H9 (cell line): ENCODE measurements around the gene TTC21B. TPM values are rescaled to one million over a fixed set of nuclear protein-coding genes. Genes with fewer than 3 reads are reported as not detected.

Experiments used
- DNase-seq: peaks from one replicate; pipeline ENCODE4 v3.0.0-alpha.2; 2017
- H2AFZ ChIP-seq: one replicate; pipeline ENCODE4 v1.6.1; 2013; ENCODE audit warnings: mild to moderate bottlenecking, low read length, control low read depth, moderate library complexity
- H2AK5ac ChIP-seq: 2 replicates; pipeline ENCODE4 v1.6.1; 2013; ENCODE audit warnings: low read length, control low read depth, mixed read lengths; ENCODE audit not compliant: insufficient read length
- H2BK120ac ChIP-seq: one replicate; pipeline ENCODE4 v1.6.1; 2013; ENCODE audit warnings: low read depth, mild to moderate bottlenecking, low read length, control low read depth, inconsistent platforms; ENCODE audit not compliant: poor library complexity, severe bottlenecking
- H2BK12ac ChIP-seq: 2 replicates; pipeline ENCODE4 v1.6.1; 2013; ENCODE audit warnings: low read length, control low read depth, mixed read lengths, low read depth; ENCODE audit not compliant: insufficient read length
- H2BK15ac ChIP-seq: 2 replicates; pipeline ENCODE4 v1.6.1; 2013; ENCODE audit warnings: low read depth, low read length, control low read depth
- H2BK20ac ChIP-seq: one replicate; pipeline ENCODE4 v1.6.1; 2013; ENCODE audit warnings: low read depth, mild to moderate bottlenecking, low read length, control low read depth, inconsistent platforms; ENCODE audit not compliant: poor library complexity, severe bottlenecking
- H2BK5ac ChIP-seq: 2 replicates; pipeline ENCODE4 v1.6.1; 2013; ENCODE audit warnings: low read length, control low read depth, mixed read lengths; ENCODE audit not compliant: insufficient read length
- H3K14ac ChIP-seq: 2 replicates; pipeline ENCODE4 v1.6.1; 2013; ENCODE audit warnings: low read length, control low read depth; ENCODE audit not compliant: insufficient read depth
- H3K18ac ChIP-seq: 2 replicates; pipeline ENCODE4 v1.6.1; 2013; ENCODE audit warnings: low read depth, mild to moderate bottlenecking, mixed read lengths, low read length, control low read depth; ENCODE audit not compliant: insufficient read length
- H3K23ac ChIP-seq: 2 replicates; pipeline ENCODE4 v1.6.1; 2013; ENCODE audit warnings: low read length, control low read depth, mixed read lengths, low read depth; ENCODE audit not compliant: insufficient read length
- H3K23me2 ChIP-seq: 2 replicates; pipeline ENCODE4 v1.6.1; 2013; ENCODE audit warnings: low read depth, mild to moderate bottlenecking, mixed read lengths, low read length, control low read depth; ENCODE audit not compliant: insufficient read length, poor library complexity, severe bottlenecking
- H3K27ac ChIP-seq: 2 replicates; pipeline ENCODE4 v1.5.1; 2013; ENCODE audit warnings: low read length, control low read depth, mixed read lengths, low read depth; ENCODE audit not compliant: insufficient read length
- H3K27me3 ChIP-seq: 2 replicates; pipeline ENCODE4 v1.6.1; 2013; ENCODE audit warnings: low read length, control low read depth, inconsistent platforms; ENCODE audit not compliant: insufficient read depth
- H3K4ac ChIP-seq: 2 replicates; pipeline ENCODE4 v1.6.1; 2013; ENCODE audit warnings: low read depth, mild to moderate bottlenecking, control low read depth, inconsistent platforms, low read length, moderate library complexity
- H3K4me1 ChIP-seq: 2 replicates; pipeline ENCODE4 v1.6.1; 2013; ENCODE audit warnings: low read length, control low read depth, inconsistent platforms; ENCODE audit not compliant: insufficient read depth
- H3K4me2 ChIP-seq: 2 replicates; pipeline ENCODE4 v1.6.1; 2013; ENCODE audit warnings: low read length, control low read depth, mixed read lengths; ENCODE audit not compliant: insufficient read length, insufficient read depth
- H3K56ac ChIP-seq: 2 replicates; pipeline ENCODE4 v1.6.1; 2013; ENCODE audit warnings: low read depth, mild to moderate bottlenecking, mixed read lengths, low read length, control low read depth; ENCODE audit not compliant: insufficient read length
- H3K79me1 ChIP-seq: 2 replicates; pipeline ENCODE4 v1.6.1; 2013; ENCODE audit warnings: low read depth, mild to moderate bottlenecking, moderate library complexity, low read length, control low read depth, inconsistent platforms; ENCODE audit not compliant: insufficient read depth, poor library complexity, severe bottlenecking
- H3K79me2 ChIP-seq: 2 replicates; pipeline ENCODE4 v1.6.1; 2013; ENCODE audit warnings: low read length, control low read depth, inconsistent platforms; ENCODE audit not compliant: insufficient read depth
- H3K9ac ChIP-seq: 2 replicates; pipeline ENCODE4 v1.6.1; 2013; ENCODE audit warnings: low read length, control low read depth, mixed read lengths; ENCODE audit not compliant: insufficient read length; ENCODE audit errors: extremely low read depth
- H3K9me3 ChIP-seq: one replicate; pipeline ENCODE4 v1.6.1; 2013; ENCODE audit warnings: low read depth, low read length, inconsistent platforms; ENCODE audit not compliant: control insufficient read depth
- H3T11ph ChIP-seq: one replicate; pipeline ENCODE4 v1.6.1; 2013; ENCODE audit warnings: mild to moderate bottlenecking, low read length, control low read depth, inconsistent platforms
- H4K20me1 ChIP-seq: one replicate; pipeline ENCODE4 v1.6.1; 2013; ENCODE audit not compliant: control insufficient read depth, insufficient read length, insufficient read depth
- H4K5ac ChIP-seq: 2 replicates; pipeline ENCODE4 v1.6.1; 2013; ENCODE audit warnings: low read depth, mild to moderate bottlenecking, mixed read lengths, low read length, control low read depth; ENCODE audit not compliant: insufficient read length
- H4K8ac ChIP-seq: replicated peaks from 2 replicates; pipeline ENCODE4 v1.6.1; 2013; ENCODE audit warnings: low read length, control low read depth, mixed read lengths, low read depth; ENCODE audit not compliant: insufficient read length
- H4K91ac ChIP-seq: 2 replicates; pipeline ENCODE4 v1.6.1; 2013; ENCODE audit warnings: low read depth, mild to moderate bottlenecking, moderate library complexity, mixed read lengths, low read length, control low read depth; ENCODE audit not compliant: insufficient read length
- H3K27ac Mint-ChIP-seq, 3 experiments: 2 replicates in 2 of 3; 3 replicates in 1 of 3; pipeline ENCODE4 v1.8.0; 2020 to 2021; ENCODE audit warnings: mixed read lengths in 3 of 3, mild to moderate bottlenecking in 1 of 3, moderate library complexity in 1 of 3
- H3K27me3 Mint-ChIP-seq: 2 replicates; pipeline ENCODE4 v1.8.0; 2021; ENCODE audit warnings: low read depth, mild to moderate bottlenecking, moderate library complexity, mixed read lengths
- H3K36me3 Mint-ChIP-seq, 3 experiments: 2 replicates in 2 of 3; 3 replicates in 1 of 3; pipeline ENCODE4 v1.8.0; 2020 to 2021; ENCODE audit warnings: low read depth in 3 of 3, mixed read lengths in 3 of 3; ENCODE audit not compliant: insufficient read depth in 1 of 3
- H3K4me1 Mint-ChIP-seq, 2 experiments: 2 replicates each; pipeline ENCODE4 v1.8.0; 2020; ENCODE audit warnings: mixed read lengths in 2 of 2
- H3K4me3 Mint-ChIP-seq, 2 experiments: 2 replicates in 1 of 2; 3 replicates in 1 of 2; pipeline ENCODE4 v1.8.0; 2020 to 2021; ENCODE audit warnings: mild to moderate bottlenecking in 2 of 2, mixed read lengths in 2 of 2, moderate library complexity in 1 of 2
- H3K9me3 Mint-ChIP-seq, 2 experiments: 2 replicates in 1 of 2; 3 replicates in 1 of 2; pipeline ENCODE4 v1.8.0; 2020; ENCODE audit warnings: mild to moderate bottlenecking in 2 of 2, mixed read lengths in 2 of 2, moderate library complexity in 1 of 2
- WGBS: extraction: QIAGEN DNeasy Blood & Tissue Kit; methylation state at CpG from one replicate; pipeline ENCODE4 v1.1.7; 2013; ENCODE audit warnings: missing lambda C conversion rate, low lambda C conversion rate, mixed read lengths; ENCODE audit not compliant: insufficient read length; ENCODE audit errors: extremely low coverage; 5-methylcytosine and 5-hydroxymethylcytosine counted together
- total RNA-seq: library from RNA; stranded (reverse); gene quantifications from 2 replicates; pipeline ENCODE4 v1.2.1, GENCODE V29; 2021
- TF ChIP-seq, protein P1 (sequence below): fragments of 200-600 bp; sonication (generic); conservative IDR thresholded peaks from 3 replicates; pipeline ENCODE4 v1.8.0; 2021; ENCODE audit warnings: antibody characterized with exemption, mild to moderate bottlenecking

The TTC21B gene
- total RNA-seq, 1 experiment from 2014 or later = 16.6 TPM

DNA sequence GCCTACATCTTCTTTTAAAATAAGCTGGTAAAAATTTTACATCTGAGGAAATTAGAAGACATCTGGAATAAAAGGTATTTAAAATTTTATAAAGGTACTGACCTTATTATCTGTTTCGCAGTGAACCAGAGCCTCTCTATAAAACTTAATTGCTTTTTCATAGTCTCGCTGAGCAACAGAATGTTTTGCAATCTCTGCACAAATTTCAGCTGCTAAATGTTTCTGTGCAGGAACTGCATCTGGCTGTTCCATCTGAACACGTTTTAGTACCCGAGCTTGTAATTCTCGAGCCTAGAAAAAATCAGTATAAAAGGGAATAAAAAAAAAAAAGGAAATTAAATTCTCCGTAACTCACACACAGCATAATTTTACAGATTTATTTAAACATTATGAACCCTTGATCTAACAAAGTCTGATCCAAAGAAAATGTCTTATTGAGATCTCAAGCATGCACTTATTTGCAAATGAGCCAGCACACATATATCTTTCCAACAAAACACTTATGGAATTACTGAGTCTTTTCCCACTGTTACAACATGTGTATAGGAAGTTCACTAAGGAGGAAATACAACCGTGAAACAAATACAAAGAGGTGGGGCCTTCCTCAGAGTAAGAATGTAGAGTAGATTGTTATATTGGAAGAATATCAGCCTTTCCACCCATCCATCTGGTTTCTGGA is 51.8 kb downstream of the TTC21B start:
- Histone ChIP-seq H3K79me2 (no peaks in the 10 kb centered on the region), H2AFZ (no peak overlapping the region), H3K9ac (no peak overlapping the region), H3K27me3 (no peaks in the 10 kb centered on the region), H3K56ac (no peak overlapping the region), H3K18ac (no peak overlapping the region), H3K4me1 (no peaks in the 10 kb centered on the region), H2BK20ac (no peak overlapping the region), H3K4me2 (no peak overlapping the region), H2BK120ac (no peak overlapping the region), H3K9me3 (no peaks in the 10 kb centered on the region), H4K20me1 (no peaks in the 10 kb centered on the region), H3K79me1 (no peaks in the 10 kb centered on the region), H2BK15ac (no peak overlapping the region), H3K4ac (no peak overlapping the region), H3T11ph (no peak overlapping the region), H3K27ac (no peak overlapping the region), H3K14ac (no peak overlapping the region), H4K91ac (no peak overlapping the region), H3K23ac (no peak overlapping the region), H2BK5ac (no peak overlapping the region), H2BK12ac (no peak overlapping the region), H2AK5ac (no peak overlapping the region), H4K5ac (no peak overlapping the region), H3K23me2 (no peaks in the 10 kb centered on the region), H4K8ac (no peak overlapping the region)
- WGBS = no CpG with 5 or more reads among the region's 7 CpGs
- peak overlapping the region in 2 of 3 experiments; percentile 31 to 37; a peak in 1 of 7 replicates for H3K27ac Mint-ChIP-seq
- DNase-seq = no peak
- H3K27me3 Mint-ChIP-seq = no peaks in the 10 kb centered on the region
- peaks cover 6 to 8% of the 10 kb centered on the region in 2 experiments for H3K4me1 Mint-ChIP-seq
- H3K4me3 Mint-ChIP-seq = no peak overlapping the region
- H3K9me3 Mint-ChIP-seq = no peaks in the 10 kb centered on the region
- TF ChIP-seq, protein P1, sequence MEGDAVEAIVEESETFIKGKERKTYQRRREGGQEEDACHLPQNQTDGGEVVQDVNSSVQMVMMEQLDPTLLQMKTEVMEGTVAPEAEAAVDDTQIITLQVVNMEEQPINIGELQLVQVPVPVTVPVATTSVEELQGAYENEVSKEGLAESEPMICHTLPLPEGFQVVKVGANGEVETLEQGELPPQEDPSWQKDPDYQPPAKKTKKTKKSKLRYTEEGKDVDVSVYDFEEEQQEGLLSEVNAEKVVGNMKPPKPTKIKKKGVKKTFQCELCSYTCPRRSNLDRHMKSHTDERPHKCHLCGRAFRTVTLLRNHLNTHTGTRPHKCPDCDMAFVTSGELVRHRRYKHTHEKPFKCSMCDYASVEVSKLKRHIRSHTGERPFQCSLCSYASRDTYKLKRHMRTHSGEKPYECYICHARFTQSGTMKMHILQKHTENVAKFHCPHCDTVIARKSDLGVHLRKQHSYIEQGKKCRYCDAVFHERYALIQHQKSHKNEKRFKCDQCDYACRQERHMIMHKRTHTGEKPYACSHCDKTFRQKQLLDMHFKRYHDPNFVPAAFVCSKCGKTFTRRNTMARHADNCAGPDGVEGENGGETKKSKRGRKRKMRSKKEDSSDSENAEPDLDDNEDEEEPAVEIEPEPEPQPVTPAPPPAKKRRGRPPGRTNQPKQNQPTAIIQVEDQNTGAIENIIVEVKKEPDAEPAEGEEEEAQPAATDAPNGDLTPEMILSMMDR = no peak
- peaks cover 10 to 33% (median 33%) of the 10 kb centered on the region in 3 experiments; a peak in 6 of 7 replicates for H3K36me3 Mint-ChIP-seq
